OCI-LY7 (cell line): ENCODE data around the gene CMIP. TPM values are rescaled to one million over a fixed set of nuclear protein-coding genes. Genes with fewer than 3 reads are reported as not detected.

ENCODE experiments used
- BruUV-seq: library from RNA; stranded (reverse); fragments of 400-500 nt; replicated peaks from 2 replicates; lab custom pipeline; 2021; lab: Mats Ljungman, UMichigan
- CTCF ChIA-PET: fragments of 300-600 bp; sonication (Branson Sonifier 250); formaldehyde crosslinking; loops from one replicate; lab custom pipeline; 2022; ENCODE audit warnings: antibody characterized with exemption; ENCODE audit not compliant: unreplicated experiment; lab: Charles Lee
- POLR2A ChIA-PET: fragments of 300-600 bp; sonication (Branson Sonifier 250); formaldehyde crosslinking; loops from one replicate; lab custom pipeline; 2022; ENCODE audit warnings: antibody characterized with exemption; lab: Charles Lee
- DNase-seq: peaks from one replicate; pipeline ENCODE4 v3.0.0-alpha.2; 2015; ENCODE audit warnings: low spot score
- H2AFZ ChIP-seq: fragments of 200-600 bp; sonication (generic), shearing (Covaris generic); 2 replicates; pipeline ENCODE4 v1.6.1; 2014; ENCODE audit warnings: mild to moderate bottlenecking, antibody characterized with exemption, low read length, moderate library complexity
- H3K27ac ChIP-seq: fragments of 200-600 bp; sonication (generic); 2 replicates; pipeline ENCODE4 v1.5.1; 2014; ENCODE audit warnings: mixed run types, low read depth, mild to moderate bottlenecking, moderate library complexity, low read length, inconsistent platforms; ENCODE audit not compliant: poor library complexity, severe bottlenecking
- H3K36me3 ChIP-seq: fragments of 200-600 bp; sonication (generic); 2 replicates; pipeline ENCODE4 v1.6.1; 2014; ENCODE audit warnings: mild to moderate bottlenecking, antibody characterized with exemption, low read length, moderate library complexity, mixed read lengths; ENCODE audit not compliant: insufficient read depth
- H3K4me1 ChIP-seq: fragments of 200-600 bp; sonication (generic); 2 replicates; pipeline ENCODE4 v1.5.1; 2014; ENCODE audit warnings: mild to moderate bottlenecking, low read length; ENCODE audit not compliant: insufficient read depth, poor library complexity, severe bottlenecking
- H3K4me2 ChIP-seq: fragments of 200-600 bp; sonication (generic); 2 replicates; pipeline ENCODE4 v1.6.1; 2014; ENCODE audit warnings: mild to moderate bottlenecking, low read length
- H3K4me3 ChIP-seq: fragments of 200-600 bp; sonication (generic); 2 replicates; pipeline ENCODE4 v1.5.1; 2014; ENCODE audit warnings: mild to moderate bottlenecking, low read depth, low read length; ENCODE audit not compliant: poor library complexity, severe bottlenecking
- H3K79me2 ChIP-seq: fragments of 200-600 bp; sonication (generic); 2 replicates; pipeline ENCODE4 v1.6.1; 2016; ENCODE audit warnings: low read depth, mild to moderate bottlenecking, low read length, moderate library complexity, mixed read lengths; ENCODE audit not compliant: insufficient read depth
- H3K9me2 ChIP-seq: fragments of 200-600 bp; sonication (generic); 2 replicates; pipeline ENCODE4 v1.6.1; 2016; ENCODE audit warnings: mild to moderate bottlenecking, low read length, mixed read lengths; ENCODE audit not compliant: insufficient read depth
- H3K9me3 ChIP-seq: fragments of 200-600 bp; sonication (generic); 2 replicates; pipeline ENCODE4 v1.6.1; 2014; ENCODE audit warnings: mild to moderate bottlenecking, mixed run types, low read length, mixed read lengths
- H4K20me1 ChIP-seq: fragments of 200-600 bp; sonication (generic); 2 replicates; pipeline ENCODE4 v1.6.1; 2014; ENCODE audit warnings: mild to moderate bottlenecking, antibody characterized with exemption, low read length, moderate library complexity, mixed read lengths; ENCODE audit not compliant: insufficient read depth
- EZH2phosphoT487 ChIP-seq: fragments of 200-600 bp; sonication (generic); IDR thresholded peaks from 2 replicates; pipeline ENCODE4 v1.6.1; 2018; ENCODE audit warnings: low read depth, borderline replicate concordance, mild to moderate bottlenecking, mixed run types, antibody characterized with exemption, low read length, moderate library complexity, mixed read lengths
- intact Hi-C: fragments of 100-400 bp; cut with micrococcal nuclease; formaldehyde crosslinking; loops from one replicate; pipeline ENCODE4 v1.10.0; 2022; ENCODE audit not compliant: unreplicated experiment
- total RNA-seq, 2 experiments: library from RNA; depleted of rRNA in 1 of 2; stranded (reverse); fragments of >200 nt in 1 of 2; shearing (Covaris generic) in 1 of 2; gene quantifications; 2 replicates each; pipeline ENCODE4 v1.2.3, GENCODE V29; 2014 to 2022
- TF ChIP-seq, protein P1 (sequence below): fragments of 200-600 bp; sonication (generic); conservative IDR thresholded peaks from 2 replicates; pipeline ENCODE4 v1.5.1; 2014; ENCODE audit warnings: mild to moderate bottlenecking, antibody characterized with exemption, low read length, moderate library complexity, mixed read lengths

The CMIP gene
- total RNA-seq, 2 experiments from 2014 or later: 15.4 to 70.3 TPM

DNA sequence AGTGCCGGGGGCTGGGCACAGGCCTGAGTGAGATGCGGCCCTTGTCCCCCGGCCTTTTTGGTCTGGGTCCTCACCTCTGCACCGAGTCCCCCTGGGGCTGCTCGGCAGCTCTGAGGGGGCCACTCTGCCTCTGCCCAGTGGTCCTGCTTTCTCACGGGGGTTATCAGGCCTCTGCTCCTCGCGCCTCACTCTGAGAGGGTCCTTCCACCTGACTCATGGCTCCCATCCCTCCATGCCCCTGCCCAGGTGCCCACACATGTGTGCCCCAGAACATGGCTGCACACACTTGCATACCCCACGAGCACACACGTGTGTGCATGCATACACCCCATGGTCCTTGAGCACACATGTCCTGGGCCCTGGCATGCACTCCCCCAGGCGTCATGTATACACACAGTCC lies 53.7 kb downstream of the CMIP start:
- intact Hi-C loops: no loop called here
- H3K36me3 ChIP-seq: no peaks in the 10 kb centered on the region; the same call in 1 of the 2 replicates

DNA sequence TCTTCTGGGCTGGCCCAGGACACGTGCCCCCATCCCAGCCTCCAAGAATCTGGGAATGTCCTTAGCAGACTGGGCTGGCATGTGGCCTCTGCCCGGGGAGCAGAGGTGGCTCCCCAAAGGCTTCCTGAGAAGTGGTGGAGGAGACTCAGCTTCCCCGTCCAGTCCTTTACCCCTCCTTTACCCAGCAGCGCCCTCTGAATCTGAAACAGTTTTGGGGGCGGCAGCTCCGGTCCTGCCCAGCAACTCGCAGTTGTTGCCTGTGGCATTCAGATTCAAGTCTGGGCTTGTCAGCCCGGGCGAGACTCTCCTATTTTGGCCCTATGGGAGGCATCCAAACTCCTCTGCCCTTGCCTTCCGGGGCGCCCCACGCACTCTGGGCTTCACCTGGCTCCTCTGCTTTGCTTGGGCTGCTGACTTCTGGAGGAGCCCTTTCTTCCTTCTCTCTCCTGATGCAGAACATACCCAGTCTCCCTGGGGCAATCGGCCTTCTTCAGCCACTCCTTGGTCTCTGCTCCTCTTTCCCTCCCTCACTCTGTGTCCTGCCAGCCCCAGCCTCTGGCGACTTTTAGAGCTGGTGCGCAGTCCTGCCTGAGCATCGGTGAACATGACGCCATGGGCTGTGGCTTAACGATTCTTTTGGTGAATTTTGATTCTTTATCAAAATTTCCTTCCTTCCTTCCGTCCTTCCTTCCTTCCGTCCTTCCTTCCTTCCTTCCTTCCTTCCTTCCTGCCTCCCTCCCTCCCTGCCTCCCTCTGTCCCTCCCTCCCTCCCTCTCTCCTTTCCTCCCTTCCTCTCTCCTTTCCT lies 55.2 kb downstream of the CMIP start:
- intact Hi-C loops: no loop called here
- no peak overlapping the region for H2AFZ ChIP-seq
- no TSS peak for BruUV-seq
- no peak overlapping the region for H3K4me2 ChIP-seq
- no peak for DNase-seq
- peaks cover 5% of the 10 kb centered on the region; the same call in 1 of the 2 replicates for H4K20me1 ChIP-seq
- no peak overlapping the region for H3K4me3 ChIP-seq
- H3K79me2 ChIP-seq: no peaks in the 10 kb centered on the region
- POLR2A ChIA-PET: interaction anchor here (0.5 to 0.6 kb wide), 2 partner anchors 21 to 253 kb away, joined by 3 to 6 read pairs; no protein-coding TSS in a partner anchor
- H3K27ac ChIP-seq: no peak overlapping the region
- no peaks in the 10 kb centered on the region for H3K9me2 ChIP-seq
- H3K36me3 ChIP-seq: no peaks in the 10 kb centered on the region; the same call in 1 of the 2 replicates
- CTCF ChIA-PET: no interaction called here
- peaks cover 28% of the 10 kb centered on the region for H3K4me1 ChIP-seq
- no peaks in the 10 kb centered on the region for H3K9me3 ChIP-seq
- no peak for TF ChIP-seq EZH2phosphoT487
- TF ChIP-seq, protein P1, sequence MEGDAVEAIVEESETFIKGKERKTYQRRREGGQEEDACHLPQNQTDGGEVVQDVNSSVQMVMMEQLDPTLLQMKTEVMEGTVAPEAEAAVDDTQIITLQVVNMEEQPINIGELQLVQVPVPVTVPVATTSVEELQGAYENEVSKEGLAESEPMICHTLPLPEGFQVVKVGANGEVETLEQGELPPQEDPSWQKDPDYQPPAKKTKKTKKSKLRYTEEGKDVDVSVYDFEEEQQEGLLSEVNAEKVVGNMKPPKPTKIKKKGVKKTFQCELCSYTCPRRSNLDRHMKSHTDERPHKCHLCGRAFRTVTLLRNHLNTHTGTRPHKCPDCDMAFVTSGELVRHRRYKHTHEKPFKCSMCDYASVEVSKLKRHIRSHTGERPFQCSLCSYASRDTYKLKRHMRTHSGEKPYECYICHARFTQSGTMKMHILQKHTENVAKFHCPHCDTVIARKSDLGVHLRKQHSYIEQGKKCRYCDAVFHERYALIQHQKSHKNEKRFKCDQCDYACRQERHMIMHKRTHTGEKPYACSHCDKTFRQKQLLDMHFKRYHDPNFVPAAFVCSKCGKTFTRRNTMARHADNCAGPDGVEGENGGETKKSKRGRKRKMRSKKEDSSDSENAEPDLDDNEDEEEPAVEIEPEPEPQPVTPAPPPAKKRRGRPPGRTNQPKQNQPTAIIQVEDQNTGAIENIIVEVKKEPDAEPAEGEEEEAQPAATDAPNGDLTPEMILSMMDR: no peak

More for the DNA sequence above, 53.7 kb downstream of the CMIP start:
- CTCF ChIA-PET: no interaction called here
- Histone ChIP-seq H3K79me2 (no peaks in the 10 kb centered on the region), H2AFZ (no peak overlapping the region), H3K9me2 (no peaks in the 10 kb centered on the region), H3K27ac (no peak overlapping the region), H4K20me1 (peaks cover 5% of the 10 kb centered on the region; the same call in 1 of the 2 replicates), H3K4me1 (peaks cover 25% of the 10 kb centered on the region), H3K9me3 (no peaks in the 10 kb centered on the region), H3K4me2 (no peak overlapping the region), H3K4me3 (no peak overlapping the region)
- BruUV-seq: no TSS peak
- TF ChIP-seq, protein P1: no peak
- TF ChIP-seq EZH2phosphoT487: no peak
- POLR2A ChIA-PET: interaction anchor here (0.6 kb wide), 1 partner anchor 30 kb away, joined by 4 read pairs; no protein-coding TSS in a partner anchor
- DNase-seq: no peak
